Cerebellar nuclear complex (tissue), 1 donor: ENCODE measurements around the gene DMWD.
"Not testable (repeated sequence)": the region's sequence is repeated elsewhere in the genome, so short reads cannot be mapped to it uniquely, and the experiment has no call there.

Experiments
- DNase-seq, 2 experiments: peaks; one replicate each; lab custom pipeline; 2025; lab: John Stamatoyannopoulos, UW

The DMWD gene

GRCh38 chr19:45816236-45817009 is 23.8 kb upstream of the DMWD start:
- no peak for DNase-seq

- DNase-seq = no peak
Observed at GRCh38 chr19:45815481-45816216, 23.0 kb upstream of the DMWD start.

- DNase-seq = no peak
Observed at GRCh38 chr19:45814851-45815480, 22.3 kb upstream of the DMWD start, which contains the start of gene RSPH6A. RSPH6A (minus strand) TSS chr19:45815308; CDS start chr19:45815176, 132 bp downstream.

GRCh38 chr19:45814166-45814780 is 21.6 kb upstream of the DMWD start:
- DNase-seq = no peak

- DNase-seq = no peak
Observed at GRCh38 chr19:45812297-45812696, 19.7 kb upstream of the DMWD start.

GRCh38 chr19:45809643-45810159 is 17.1 kb upstream of the DMWD start:
- no peak for DNase-seq

GRCh38 chr19:45805719-45806118 is 13.1 kb upstream of the DMWD start:
- no peak for DNase-seq

GRCh38 chr19:45804959-45805230 is 12.2 kb upstream of the DMWD start:
- no peak for DNase-seq

GRCh38 chr19:45804140-45804958 is 11.7 kb upstream of the DMWD start:
- no peak for DNase-seq

- no peak for DNase-seq
Observed at GRCh38 chr19:45801603-45802175, 9.0 kb upstream of the DMWD start.

- DNase-seq = no peak
Observed at GRCh38 chr19:45800070-45800553, 7.5 kb upstream of the DMWD start.

- not testable (repeated sequence) for DNase-seq
Observed at GRCh38 chr19:45799541-45799940, 6.9 kb upstream of the DMWD start.

- DNase-seq = no peak
Observed at GRCh38 chr19:45798995-45799517, 6.4 kb upstream of the DMWD start.

- DNase-seq = no peak
Observed at GRCh38 chr19:45794627-45795026, 2.0 kb upstream of the DMWD start.

- no peak for DNase-seq
Observed at GRCh38 chr19:45793876-45794275, 1.2 kb upstream of the DMWD start.

GRCh38 chr19:45793178-45793564 is 526 bp upstream of the DMWD start:
- DNase-seq = no peak

- no peak for DNase-seq
Observed at GRCh38 chr19:45791744-45792469, 738 bp downstream of the DMWD start.

GRCh38 chr19:45790942-45791341 is 1.7 kb downstream of the DMWD start:
- no peak for DNase-seq

GRCh38 chr19:45789035-45789786 is 3.4 kb downstream of the DMWD start:
- DNase-seq = no peak
